HEK293T (cell line): ENCODE results near the gene MACROH2A1.

Source experiments
- BHLHE40 ChIP-seq: fragments of 450-650 bp; IDR thresholded peaks from 2 replicates; pipeline ENCODE4 v1.6.1; 2016; ENCODE audit warnings: mild to moderate bottlenecking, moderate library complexity, borderline replicate concordance
- CTBP1 ChIP-seq: fragments of 450-650 bp; IDR thresholded peaks from 2 replicates; pipeline ENCODE4 v1.6.1; 2016; ENCODE audit warnings: borderline replicate concordance
- FOXA1 ChIP-seq: fragments of 450-650 bp; IDR thresholded peaks from 2 replicates; pipeline ENCODE4 v1.6.1; 2016; ENCODE audit warnings: mild to moderate bottlenecking
- FOXK2 ChIP-seq: fragments of 450-650 bp; IDR thresholded peaks from 2 replicates; pipeline ENCODE4 v1.6.1; 2016; ENCODE audit warnings: mild to moderate bottlenecking
- FOXM1 ChIP-seq: fragments of 450-650 bp; IDR thresholded peaks from 2 replicates; pipeline ENCODE4 v1.6.1; 2017; ENCODE audit warnings: mild to moderate bottlenecking, borderline replicate concordance
- HDGF ChIP-seq: fragments of 450-650 bp; IDR thresholded peaks from 2 replicates; pipeline ENCODE4 v1.6.1; 2017; ENCODE audit warnings: antibody characterized with exemption, borderline replicate concordance
- NFRKB ChIP-seq: fragments of 450-650 bp; IDR thresholded peaks from 2 replicates; pipeline ENCODE4 v1.6.1; 2016; ENCODE audit warnings: mild to moderate bottlenecking, moderate library complexity
- PKNOX1 ChIP-seq: fragments of 450-650 bp; IDR thresholded peaks from 2 replicates; pipeline ENCODE4 v1.6.1; 2016
- SP1 ChIP-seq: fragments of 450-650 bp; IDR thresholded peaks from 2 replicates; pipeline ENCODE4 v1.6.1; 2017
- SUZ12 ChIP-seq: fragments of 450-650 bp; IDR thresholded peaks from 2 replicates; pipeline ENCODE4 v1.6.1; 2016; ENCODE audit warnings: mild to moderate bottlenecking
- TARDBP ChIP-seq: fragments of 450-650 bp; IDR thresholded peaks from 2 replicates; pipeline ENCODE4 v1.6.1; 2016

GRCh38 chr5:135395866-135396265 lies 3.2 kb downstream of the MACROH2A1 start:
- TF ChIP-seq BHLHE40 (no peak), FOXM1 (no peak), SP1 (no peak), FOXK2 (no peak), SUZ12 (no peak), TARDBP (no peak), FOXA1 (no peak), CTBP1 (no peak), PKNOX1 (no peak), NFRKB (no peak), HDGF (no peak)
